SIG-M5 (cell line): ENCODE data around the gene PRRX1.

Experiments
- DNase-seq: peaks from one replicate; lab custom pipeline; 2025; lab: John Stamatoyannopoulos, UW

PRRX1 gene

DNA sequence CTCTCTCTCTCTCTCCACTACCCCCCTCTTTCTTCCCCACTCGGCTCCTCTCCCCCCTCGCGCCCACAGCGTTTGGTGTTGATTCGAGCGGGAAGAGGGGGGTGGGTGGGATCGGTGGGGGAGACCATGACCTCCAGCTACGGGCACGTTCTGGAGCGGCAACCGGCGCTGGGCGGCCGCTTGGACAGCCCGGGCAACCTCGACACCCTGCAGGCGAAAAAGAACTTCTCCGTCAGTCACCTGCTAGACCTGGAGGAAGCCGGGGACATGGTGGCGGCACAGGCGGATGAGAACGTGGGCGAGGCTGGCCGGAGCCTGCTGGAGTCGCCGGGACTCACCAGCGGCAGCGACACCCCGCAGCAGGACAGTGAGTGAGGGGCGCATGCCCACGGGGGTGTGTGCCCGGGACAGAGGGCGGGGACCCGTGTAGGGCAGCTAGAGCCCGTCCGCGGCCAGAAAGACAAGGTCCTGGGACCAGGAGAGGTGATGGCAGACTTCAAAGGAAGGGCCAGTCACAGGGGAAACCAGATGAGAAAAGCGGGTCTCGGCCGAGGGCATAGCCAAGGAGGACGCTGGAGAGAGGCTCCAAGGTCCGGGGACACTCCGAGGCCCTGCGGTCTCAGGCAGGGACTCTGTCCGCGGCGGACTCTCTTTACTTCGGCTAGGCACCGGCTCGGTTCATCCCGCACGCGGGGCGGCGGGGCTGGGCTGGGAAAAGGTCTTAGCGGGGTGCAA lies at the start of gene PRRX1:
PRRX1 (plus strand) TSS at position 39 of the 735 bp plus-strand sequence; CDS start at position 127, 88 bp downstream.
- DNase-seq = no peak

DNA sequence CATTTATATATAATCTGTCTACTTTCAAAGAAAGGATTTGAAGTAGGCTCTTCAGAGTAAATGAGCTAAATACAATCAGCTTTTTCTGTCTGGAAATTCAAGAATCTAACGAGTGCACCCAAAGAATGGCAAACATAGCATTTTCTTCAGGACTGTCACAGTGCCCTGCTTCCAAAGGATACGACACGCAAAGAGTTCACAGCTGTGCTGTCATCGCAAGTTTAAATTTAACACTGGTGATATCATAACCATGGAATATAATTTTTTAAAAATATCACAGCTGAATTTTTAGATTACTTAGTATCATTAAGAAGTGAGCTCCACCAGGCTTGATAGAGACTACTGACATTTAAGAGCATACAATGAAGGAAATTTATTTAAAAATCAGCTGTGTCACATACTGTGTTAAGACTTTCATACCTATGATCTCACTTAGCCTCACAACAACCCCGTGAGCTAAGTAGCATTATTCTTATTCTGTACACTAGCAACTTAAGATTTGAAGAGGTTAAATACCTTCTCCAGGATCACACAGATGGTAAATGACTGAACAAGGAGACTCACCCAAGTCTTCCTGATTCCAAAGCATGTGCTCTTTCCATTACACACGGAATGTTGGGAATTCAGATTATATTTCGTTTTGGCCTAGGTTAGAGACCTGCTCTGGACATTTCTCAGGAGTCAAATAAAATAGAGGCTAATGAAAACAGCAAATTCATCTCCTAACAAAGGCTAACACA lies 46.2 kb upstream of the PRRX1 start:
- no peak for DNase-seq

DNA sequence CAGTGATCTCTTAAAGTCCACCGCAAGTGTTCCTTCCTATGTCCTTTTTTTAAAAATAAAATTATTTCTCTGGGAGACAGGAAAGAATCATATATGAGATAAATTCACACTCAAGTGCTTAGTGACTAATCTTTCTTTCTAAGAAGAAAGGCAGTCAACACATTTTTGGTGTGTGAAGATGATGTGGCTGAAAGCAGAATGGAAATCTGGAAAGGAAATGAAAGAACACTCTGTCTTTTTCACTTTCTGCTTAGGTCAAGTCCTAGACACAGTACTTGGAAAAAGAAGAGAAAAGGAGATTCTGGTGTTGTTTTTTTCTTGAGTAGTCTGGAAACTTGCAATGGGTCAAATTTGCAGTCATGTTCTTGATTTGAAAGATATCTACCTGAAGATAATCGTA lies 45.5 kb upstream of the PRRX1 start:
- DNase-seq = no peak

DNA sequence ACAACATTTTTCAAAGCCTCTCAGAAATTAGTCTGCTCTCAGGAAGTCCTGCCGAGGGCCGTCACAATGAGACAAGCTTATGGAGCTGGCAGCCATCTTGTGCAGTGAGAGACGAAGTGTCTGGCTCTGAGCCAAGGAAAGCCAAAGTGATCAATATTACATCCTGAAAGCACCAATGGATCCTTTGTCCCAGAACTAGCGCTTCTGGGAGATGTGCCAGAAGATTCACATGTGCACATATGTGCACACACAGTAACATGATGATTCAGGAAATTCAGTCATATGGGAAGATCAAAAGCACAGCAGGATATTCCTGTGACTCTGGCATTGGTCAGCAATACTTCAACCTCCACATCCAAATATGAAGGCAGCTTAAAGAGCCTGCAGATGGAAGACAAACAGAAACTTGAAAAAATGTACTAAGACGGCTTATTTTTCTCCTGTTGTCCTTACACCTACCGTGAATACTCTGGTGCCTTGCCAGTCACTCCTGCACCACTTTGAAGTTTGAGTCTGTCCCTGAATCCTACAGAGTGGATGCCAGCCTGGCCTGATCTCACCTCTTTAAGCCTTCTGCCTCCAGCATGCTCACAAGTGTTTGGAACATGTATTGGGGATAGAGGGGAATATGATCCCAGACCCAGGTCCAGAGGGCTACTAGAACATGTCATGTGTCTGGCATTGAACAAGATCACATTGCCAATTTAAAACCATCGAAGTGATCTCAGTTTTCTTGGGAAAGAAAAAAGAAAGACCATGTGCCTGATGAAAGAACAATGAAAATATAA lies 44.5 kb upstream of the PRRX1 start:
- no peak for DNase-seq

DNA sequence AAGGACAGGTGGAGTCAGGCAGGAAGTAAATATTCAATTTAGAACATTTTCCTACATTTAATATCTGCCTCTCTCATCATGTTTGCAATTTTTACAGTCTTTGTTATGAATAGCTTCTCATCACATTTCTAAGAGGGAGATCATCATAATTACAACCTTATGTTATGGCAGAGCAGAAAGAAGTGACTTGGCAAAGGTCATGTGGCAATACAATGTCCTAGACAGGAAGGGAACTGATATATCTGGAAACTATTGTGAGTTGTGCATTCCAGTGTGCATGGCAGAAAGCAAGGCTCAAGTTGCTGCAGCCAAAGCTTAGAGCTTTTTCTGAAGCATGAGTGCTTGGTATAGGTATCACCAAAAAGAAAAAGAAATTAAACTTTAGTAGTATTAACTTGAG lies 43.8 kb upstream of the PRRX1 start:
- DNase-seq = no peak

DNA sequence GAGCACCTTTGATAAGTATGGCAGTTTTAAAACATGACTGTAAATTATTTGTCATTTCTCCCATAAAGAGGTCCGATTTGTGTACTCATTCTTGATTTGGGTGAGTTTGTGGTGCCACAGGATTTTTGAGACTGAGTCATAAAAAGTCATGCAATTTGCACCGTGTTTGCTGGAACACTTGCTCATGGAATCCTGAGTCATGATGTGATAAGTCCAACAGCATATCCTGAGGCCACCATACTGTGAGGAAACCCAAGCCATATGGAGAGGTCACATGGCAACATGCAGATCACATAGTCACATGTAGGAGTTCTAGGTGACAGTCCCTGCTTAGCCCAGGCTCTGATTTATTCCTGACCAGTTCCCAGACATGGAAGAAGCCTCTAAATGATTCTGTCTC lies 40.8 kb upstream of the PRRX1 start:
- no peak for DNase-seq

DNA sequence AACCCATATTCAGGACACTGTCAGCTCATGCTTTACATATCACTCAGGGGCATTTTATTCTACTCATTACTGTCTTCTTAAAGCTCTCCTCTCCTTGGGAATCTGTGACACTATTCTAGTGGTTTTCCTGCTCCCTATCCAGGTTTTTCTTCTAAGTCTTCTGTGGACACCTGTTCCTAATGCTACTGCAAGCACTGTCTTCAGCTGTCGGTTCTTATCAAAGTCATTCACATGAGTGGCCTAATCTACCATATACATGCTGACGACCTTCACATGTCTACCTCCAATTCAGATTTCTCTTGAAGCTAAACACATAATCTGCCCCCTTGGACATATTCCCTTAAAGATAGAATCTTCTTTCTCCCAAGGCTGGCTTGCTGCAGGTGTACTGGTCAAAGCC lies 39.8 kb upstream of the PRRX1 start:
- DNase-seq = no peak

DNA sequence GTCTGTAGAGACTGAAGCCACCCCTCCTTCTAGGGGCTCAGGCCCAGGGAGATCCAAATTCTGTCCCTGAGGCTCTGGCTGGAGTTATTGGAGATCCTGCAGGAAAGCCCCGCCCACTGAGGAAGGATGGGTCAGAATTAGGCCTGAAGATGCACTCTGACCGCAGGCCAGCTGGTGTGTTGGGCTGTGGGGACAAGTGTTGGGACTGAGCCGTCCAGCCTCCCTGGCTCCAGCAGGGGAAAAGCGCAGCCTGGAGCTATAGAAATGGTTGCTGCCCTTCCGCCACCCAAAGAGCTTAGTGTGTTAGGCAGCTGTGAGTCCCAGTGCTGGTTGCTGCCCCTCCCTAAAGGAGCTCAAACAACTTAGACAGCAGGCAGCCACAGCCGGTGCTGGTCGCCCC lies 33.0 kb upstream of the PRRX1 start:
- no peak for DNase-seq

DNA sequence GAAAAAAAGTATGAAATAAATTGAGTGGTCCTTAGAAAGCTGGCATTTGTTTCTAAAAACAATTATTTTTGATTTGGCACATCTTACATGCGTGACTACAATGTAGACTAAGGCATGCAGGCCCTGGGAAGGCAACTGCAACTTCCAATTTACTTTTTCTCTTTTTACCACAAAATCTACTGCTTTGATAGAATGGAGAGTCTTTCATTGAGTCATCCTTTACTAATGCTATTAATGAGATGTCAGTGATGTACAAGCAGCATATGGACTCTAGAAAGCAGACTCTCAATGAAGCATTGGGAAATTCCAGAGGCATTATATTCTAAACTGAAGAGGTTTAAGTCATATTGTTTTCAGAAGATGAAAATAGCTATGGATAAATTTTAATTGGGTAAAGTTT lies 29.6 kb upstream of the PRRX1 start:
- DNase-seq = no peak

DNA sequence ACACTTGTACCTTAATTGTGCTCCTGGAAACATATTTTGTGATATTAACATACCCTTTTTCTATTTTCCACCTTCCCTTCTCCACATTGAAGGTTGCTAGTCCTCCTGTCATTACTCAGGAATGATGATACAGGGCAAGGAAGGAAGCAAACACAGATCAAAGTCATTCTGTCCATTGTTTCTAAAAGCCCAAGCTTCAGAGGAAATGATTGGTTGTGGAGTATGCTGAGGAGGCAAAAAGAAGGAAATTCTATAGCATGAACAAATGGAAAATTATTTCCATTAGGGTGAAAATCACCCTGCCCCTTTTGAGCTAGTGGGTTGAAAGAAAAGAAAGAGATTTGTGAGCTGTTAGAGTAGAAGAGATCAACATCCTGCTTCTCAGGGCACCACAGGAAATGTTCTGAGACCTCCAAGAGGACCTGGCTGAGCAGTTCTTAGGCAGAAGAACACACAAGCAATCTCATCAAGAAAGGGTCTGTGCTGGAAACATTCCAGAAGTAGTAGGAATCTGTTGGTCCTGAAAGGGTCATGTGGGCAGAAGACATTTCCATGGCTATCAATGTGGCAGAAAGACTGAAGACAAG lies 29.0 kb upstream of the PRRX1 start:
- no peak for DNase-seq

DNA sequence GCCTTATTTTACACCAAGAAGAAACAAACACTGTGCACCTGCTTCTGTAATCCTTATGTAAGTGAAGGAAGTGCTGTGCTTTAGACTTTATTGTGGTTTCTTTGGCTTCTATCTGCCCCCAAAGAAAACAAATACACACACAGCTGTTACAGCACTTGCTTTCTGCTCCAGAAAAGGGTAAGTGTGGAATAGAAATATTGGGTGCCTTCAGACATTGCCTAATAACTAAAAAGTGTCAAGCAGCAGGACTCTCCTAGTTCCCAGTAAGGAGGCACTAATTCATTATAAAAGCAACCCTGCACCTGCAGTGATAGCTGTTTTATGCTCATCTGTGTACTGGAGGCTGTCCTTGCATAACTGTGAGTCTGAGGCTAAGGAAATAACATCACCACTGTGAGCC lies 23.4 kb upstream of the PRRX1 start:
- no peak for DNase-seq

DNA sequence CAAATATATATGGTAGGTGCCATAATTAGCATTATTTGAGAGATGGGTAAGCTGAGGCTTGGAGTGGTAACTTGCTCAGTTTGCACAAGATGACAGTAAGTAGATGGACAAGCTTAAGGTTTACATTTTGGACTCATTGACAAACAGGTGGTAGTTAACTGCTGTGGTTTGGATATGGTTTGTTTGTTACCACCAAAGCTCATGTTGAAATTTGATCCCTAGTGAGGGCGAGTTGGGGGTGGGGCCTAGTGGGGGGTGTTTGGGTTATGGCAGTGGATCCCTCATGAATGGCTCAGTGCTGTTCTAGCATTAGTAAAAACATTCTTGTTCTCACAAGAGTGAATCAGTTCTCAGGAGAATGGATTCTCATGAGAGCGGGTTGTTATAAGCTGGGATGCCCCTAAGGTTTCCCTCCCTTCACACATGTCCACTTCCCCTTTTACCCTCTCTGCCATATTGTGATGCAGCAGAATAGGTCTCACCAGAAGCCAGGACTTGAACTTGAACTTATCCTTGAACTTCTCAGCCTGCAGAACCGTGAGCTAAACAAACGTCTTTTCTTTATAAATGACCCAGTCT lies 6.6 kb upstream of the PRRX1 start:
- no peak for DNase-seq

DNA sequence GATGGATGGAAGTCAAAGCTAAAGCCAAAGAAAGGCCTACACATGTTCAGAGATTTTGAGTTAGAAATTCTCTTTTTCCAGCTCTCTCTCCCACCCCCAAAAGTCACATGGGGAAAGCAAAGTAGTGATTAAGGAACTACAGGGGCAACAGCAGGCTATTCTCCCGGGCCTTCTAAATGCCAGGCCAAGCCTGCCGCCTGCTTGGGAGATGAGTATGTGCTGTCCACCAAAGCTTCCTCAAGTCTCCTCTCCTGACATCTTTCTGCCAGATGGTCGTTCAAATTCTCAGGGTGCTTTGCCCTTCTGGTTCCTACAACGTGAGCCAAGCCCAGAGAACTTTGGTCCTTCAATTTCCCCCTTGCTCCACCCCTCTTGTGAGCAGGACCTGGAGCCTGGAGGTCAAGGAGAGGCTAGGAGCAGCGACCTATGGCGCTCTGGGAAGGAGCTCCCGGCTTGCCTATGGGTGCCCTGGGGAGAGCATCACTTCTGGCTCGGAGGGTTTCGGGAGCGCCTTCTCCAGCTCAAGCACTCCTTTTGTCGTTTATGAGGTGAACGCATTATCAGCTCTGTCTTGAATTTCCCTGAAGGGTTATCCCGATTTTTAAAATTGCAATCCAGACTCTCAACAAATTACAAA lies 4.4 kb upstream of the PRRX1 start:
- no peak for DNase-seq

DNA sequence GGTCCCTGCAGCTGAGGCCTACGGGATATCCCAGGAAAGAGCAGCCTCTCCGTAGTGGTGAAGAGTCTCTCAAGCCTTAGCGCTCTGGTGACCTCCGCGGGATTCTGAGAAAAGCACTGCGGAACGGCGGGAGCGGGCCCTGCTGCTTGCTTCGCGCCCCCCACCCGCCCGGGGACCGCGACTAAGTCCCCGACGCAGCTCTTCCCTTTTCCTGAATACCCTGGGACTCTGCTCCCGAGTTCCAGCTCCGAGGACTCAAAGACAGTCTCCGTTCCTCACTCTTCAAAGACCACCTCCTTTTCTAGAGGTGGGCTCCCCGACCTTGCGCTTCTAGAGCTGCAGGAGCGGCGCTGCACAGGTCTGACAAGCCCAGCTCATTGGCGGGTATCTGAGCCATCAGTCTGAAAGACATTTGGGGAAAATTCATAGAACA lies 3.6 kb upstream of the PRRX1 start:
- no peak for DNase-seq

DNA sequence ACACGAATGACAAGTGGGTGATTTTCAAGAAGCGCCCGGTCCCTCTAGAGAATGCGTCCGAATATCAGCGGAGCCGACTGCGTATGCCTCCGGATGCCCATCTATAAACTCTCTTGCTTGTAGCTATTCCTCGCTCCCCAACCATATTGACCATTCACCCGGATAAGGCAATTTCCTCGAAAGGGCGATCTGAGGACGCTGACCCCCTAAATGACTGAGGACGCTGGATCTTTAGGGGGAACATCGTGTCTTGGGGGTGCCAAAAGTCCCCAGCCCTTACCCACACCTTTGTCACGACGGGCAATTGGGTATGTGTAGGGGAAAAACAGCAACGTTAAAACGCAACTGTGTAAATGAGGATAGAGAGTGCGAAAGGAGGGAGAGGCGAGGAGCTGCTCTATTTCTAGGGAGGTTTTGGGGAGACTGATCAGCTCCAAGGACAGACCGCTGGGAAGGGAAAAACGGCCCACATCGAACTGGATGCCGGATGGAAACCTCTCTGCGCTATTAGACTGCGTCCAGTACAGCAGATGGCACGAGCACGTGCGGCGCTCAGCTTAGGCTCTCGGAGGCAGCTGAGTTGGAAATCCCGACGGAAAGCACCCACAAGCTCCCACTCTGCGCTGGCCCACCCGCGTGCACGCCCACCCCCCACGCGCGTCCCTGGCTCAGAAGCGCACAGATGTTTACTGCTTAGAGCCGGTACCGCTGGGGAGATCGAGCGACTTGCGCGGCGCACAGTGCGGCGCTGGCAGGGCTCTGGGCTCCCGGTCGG lies 2.9 kb upstream of the PRRX1 start:
- no peak for DNase-seq

DNA sequence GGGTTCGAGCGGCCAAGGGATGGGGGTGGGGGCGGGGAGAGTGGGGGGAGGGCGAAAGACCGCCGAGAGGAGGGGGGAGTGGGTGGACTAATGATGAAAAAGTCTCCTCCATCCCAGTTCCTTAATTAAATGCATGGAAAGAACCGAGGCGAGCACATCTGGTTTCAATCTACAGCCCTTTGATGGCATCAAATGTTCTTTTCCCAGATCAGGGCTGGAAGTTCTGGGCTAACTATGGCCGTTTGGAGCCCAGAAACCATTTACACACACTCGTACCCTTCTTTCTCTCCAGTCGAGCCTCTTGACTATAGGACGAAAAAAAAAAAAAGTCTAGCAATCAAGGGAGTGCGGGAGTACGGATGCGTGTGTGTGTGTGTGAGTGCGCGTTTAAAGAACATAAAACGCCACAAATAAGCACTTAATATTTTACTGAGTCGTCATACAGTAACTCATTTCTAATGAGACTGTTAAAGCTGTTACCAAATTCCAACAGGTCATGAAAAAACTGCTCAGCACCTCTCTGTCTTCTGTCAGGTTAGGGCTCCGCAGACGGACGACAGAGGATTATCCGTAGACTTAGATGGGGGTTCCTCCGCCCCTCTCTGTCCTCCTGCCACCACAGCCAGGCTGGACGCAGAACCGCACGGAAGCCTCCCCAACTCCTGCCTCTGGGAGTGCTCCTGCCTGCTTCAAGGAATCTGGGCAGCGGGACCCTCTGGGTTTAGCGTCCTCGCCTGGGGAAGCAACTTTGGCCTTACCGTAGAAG lies 2.1 kb upstream of the PRRX1 start:
- DNase-seq = no peak

DNA sequence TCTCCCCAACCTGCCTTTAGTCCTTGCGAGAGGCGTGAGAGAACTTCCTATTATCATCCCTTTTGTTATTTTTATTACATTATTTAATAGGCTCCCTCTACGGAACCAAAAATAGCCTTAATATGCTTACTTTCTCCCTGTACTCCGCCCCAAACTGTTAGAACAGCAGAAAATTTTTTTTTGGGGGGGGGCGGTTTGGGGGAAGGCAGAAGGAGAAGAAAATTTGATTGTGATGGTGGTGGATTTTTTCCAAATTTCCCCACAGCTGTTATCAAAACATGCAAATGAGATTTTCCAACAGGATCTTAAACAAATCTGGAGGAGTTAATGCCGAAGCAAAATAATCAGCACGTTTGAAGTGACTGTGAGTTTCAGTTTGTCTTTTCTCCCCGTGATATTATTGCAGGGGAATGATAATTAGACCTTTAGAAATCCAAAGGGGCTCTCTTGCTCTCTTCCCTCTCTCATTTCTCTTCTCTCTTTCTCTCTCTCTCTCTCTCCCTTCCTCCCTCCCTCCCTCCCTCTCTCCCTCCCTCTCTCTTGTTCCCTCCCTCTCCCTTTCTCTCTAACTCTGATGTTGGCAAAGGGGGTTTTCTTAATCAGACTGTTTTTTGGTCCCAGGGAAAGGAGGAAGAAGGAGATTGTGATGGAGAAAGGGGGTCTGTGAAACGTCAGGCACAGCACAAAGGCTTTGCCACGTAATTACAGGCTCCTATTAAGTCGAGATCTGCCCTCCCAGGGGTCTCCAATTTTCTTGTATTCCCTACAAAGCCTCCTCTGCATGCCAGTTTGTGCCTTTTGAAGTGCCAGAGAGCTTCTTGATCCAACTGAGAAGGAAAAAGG lies 1.1 kb upstream of the PRRX1 start:
- DNase-seq = no peak

DNA sequence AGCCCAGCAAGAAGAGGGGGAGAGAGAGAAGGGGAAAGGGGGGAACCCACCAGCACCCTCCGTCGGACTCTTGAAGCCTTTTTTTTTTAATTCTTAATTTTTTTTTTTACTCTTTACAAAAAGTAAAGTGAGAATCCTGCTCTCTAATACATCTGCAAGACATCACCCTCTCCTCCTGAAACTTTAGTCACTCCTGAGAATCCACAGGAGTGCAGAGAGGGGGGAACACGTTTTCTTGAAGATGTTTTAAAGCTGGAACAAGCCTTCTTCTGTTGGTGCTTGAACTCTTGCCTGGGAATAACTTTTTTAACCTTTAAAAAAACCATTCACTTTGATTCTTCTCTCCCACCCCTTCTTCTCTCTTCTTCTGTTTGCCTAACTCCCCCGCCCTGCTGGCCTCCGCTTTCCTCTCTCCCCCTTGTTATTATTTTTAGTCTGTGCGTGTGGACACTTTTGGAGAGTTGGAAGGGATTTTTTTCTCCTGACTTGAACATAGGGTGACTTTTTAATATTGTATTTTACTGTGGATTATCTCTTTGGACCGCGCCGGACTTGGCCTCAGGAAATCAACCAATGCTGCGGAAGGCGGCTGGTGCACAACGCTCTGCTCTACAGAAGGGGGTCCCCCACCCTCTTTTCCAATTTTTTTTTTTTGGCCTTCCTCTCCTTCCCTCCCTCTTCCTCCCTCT lies 383 bp upstream of the PRRX1 start:
- no peak for DNase-seq
